T-helper 1 cell treated with Interleukin-12 subunit alpha and Interleukin-12 subunit beta and Interleukin-4 antibody, amounts not matched to agents 30 μg/mL and 1 μg/mL, for 36 hours (primary cell): ENCODE data around the gene HAT1.

Experiments
- H3K27ac Mint-ChIP-seq: one replicate; pipeline ENCODE4 v1.8.0; 2021; ENCODE audit warnings: mild to moderate bottlenecking, mixed read lengths
- H3K27me3 Mint-ChIP-seq: one replicate; pipeline ENCODE4 v1.8.0; 2021; ENCODE audit warnings: low read depth, mixed read lengths
- H3K36me3 Mint-ChIP-seq: one replicate; pipeline ENCODE4 v1.8.0; 2021; ENCODE audit warnings: low read depth, mixed read lengths
- H3K4me1 Mint-ChIP-seq: one replicate; pipeline ENCODE4 v1.8.0; 2021; ENCODE audit warnings: low read depth, mixed read lengths
- H3K4me3 Mint-ChIP-seq: one replicate; pipeline ENCODE4 v1.8.0; 2021; ENCODE audit warnings: mild to moderate bottlenecking, moderate library complexity, mixed read lengths
- H3K9me3 Mint-ChIP-seq: one replicate; pipeline ENCODE4 v1.8.0; 2021; ENCODE audit warnings: mixed read lengths

The HAT1 gene

DNA sequence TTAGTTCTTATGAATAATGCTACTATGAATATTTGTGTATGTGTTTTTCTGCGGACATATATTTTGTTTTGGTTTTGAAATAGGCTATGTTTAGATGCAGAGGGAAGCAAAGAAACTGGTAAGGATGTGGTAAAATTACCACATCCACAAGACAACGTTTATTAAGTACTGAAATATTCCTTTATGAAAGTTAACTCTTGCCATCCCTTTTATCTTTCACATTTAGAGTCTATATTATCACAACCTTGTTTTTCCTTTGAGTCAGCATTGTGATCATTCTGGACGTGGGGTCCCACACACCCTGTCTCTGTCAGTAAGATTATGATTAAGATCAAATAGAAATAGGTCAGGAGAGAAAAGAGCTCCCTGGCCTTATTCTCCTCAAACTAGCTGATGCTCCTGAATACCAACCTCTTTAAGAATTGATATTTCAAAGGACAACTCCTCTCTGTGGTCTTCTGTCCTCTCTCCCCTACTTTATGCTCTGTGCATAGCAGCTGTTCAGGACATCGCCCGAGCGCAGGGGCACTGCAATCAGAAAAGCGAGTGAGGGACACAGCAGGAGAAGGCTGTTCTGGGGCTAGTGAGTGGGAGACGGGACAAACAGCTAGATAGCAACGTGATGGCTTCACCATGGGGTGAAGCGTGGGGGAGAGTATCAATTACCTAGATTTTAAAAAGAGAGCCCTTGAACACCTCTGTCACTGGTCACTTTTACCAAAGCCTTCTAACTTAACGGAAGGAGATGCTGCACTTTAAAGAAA, 89.7 kb downstream of the HAT1 start:
- Mint-ChIP-seq H3K27me3 (peaks cover 8% of the 10 kb centered on the region), H3K4me3 (peak overlapping the region; percentile 11), H3K9me3 (no peaks in the 10 kb centered on the region), H3K36me3 (peaks cover 8% of the 10 kb centered on the region), H3K27ac (peak overlapping the region; percentile 47), H3K4me1 (peaks cover 27% of the 10 kb centered on the region)

DNA sequence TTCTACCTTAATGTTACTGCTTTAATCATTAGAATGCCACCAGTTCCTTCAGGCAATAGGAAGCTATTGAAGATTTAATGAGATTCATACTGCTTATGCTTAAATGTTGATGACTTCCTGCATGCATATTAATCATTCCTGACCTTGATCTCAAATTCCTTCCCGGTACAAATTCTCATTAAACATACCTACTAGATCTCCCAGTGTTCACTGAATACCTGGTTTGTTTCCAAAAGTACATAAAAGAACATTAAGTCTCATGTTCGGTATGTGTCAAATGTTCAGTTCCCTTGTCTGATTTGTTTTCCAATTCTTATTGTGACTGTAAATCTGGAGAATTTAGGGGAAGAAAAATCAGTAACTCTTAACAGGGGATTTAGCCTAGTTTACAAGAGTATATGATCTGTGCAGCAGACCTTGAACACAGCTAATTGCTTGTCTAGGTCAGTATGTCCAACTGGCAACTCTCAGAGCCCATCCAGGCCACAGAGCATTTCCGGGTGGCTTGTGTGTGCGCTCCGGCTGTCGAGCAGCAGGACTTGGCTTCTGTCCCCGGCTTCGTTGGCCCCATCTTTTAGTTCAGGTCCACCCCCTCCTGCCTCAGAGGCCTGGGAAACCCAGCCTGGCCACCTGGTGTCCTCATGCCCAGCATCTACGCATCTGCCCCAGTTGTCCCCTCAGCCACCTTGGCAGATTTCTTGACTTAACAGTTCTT, 90.6 kb downstream of the HAT1 start:
- H3K27ac Mint-ChIP-seq = no peak overlapping the region
- H3K4me3 Mint-ChIP-seq = no peak overlapping the region
- H3K36me3 Mint-ChIP-seq = peaks cover 9% of the 10 kb centered on the region
- peaks cover 8% of the 10 kb centered on the region for H3K27me3 Mint-ChIP-seq
- H3K4me1 Mint-ChIP-seq = peaks cover 27% of the 10 kb centered on the region
- no peaks in the 10 kb centered on the region for H3K9me3 Mint-ChIP-seq

DNA sequence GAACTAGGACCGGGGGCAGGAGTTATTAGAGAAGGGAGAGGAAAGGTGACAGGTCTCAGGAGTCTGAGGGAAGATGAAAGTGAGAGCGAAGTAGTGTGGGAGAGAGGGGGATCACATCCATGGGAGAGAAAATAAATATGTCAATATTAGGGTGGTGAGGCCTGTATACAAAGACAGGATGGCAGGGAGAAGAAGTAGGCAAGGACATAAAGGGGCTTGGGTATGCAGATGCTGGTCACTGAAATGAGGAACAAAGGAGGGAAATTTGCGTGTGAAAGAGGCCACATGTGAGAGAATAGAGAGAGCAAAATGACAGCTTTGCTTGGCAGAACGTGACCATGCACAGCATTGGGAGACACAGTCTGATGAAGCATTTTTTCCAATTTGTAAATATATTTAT, 91.1 kb downstream of the HAT1 start:
- Mint-ChIP-seq H3K9me3 (no peaks in the 10 kb centered on the region), H3K27me3 (peaks cover 8% of the 10 kb centered on the region), H3K36me3 (peaks cover 9% of the 10 kb centered on the region), H3K4me1 (peaks cover 27% of the 10 kb centered on the region), H3K4me3 (no peak overlapping the region), H3K27ac (no peak overlapping the region)

DNA sequence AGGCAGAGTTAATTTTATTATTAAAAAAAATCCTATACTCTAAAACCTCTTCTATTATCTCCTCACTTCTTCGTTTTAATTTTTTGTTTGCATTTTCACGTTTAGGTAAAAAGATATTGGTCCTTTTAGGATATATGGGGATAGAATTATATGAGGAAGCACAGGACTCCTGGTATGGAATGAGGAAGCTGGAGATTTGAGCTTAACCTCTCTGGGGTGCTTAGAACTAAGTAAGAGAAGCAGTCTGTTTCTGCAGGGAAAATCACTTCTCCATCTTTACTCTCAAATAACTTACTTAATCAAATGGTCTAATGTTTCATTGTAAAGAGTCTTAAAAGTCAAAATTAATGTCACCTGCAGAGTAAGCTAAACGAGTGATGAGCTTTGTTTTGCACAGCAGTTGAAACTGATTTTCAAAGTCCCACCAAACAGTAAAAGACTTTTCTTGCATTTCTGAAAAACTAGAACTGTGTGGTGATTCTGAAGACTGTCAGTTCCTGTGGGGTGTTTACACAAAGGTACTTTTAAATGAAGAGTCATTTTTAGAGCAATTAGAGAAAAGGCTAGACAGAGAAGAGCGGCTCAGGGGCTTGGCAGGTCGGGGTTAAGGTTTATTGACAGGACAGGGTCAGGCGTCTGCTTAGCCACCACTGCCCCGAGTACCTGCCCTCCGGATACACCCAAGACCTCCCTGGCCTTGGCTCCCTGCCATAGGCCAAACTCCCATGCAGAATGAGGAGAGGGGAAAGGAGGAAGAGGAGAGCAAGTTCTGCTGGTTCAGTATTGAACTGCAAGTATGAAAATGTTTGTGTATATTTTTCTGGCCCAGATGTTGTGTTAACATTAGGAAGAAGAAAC, 99.0 kb downstream of the HAT1 start:
- peaks cover 5% of the 10 kb centered on the region for H3K36me3 Mint-ChIP-seq
- H3K4me1 Mint-ChIP-seq = peaks cover 5% of the 10 kb centered on the region
- peaks cover 5% of the 10 kb centered on the region for H3K27me3 Mint-ChIP-seq
- no peak overlapping the region for H3K4me3 Mint-ChIP-seq
- no peak overlapping the region for H3K27ac Mint-ChIP-seq
- no peaks in the 10 kb centered on the region for H3K9me3 Mint-ChIP-seq

DNA sequence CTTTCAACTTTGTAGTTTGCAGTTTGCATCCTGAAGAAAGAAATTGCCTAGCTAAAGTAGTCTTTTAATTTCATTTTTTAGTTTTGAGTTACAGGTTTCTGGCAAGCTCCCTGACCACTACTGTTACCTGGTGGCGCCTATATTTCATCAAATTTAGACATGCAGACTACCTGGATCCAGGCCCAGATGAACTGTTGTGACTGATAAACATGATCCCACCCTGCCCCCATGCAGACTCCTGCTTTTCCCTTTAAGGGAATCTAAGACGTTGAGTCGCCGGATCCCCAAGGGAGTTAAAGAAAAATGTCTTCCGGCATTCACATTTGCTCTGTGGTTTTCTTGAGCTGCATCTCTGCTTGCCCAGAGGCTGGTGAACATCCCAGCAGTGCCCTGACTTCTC, 99.7 kb downstream of the HAT1 start:
- Mint-ChIP-seq H3K27me3 (no peaks in the 10 kb centered on the region), H3K27ac (no peak overlapping the region), H3K9me3 (no peaks in the 10 kb centered on the region), H3K36me3 (peaks cover 1% of the 10 kb centered on the region), H3K4me1 (peaks cover 5% of the 10 kb centered on the region), H3K4me3 (no peak overlapping the region)

DNA sequence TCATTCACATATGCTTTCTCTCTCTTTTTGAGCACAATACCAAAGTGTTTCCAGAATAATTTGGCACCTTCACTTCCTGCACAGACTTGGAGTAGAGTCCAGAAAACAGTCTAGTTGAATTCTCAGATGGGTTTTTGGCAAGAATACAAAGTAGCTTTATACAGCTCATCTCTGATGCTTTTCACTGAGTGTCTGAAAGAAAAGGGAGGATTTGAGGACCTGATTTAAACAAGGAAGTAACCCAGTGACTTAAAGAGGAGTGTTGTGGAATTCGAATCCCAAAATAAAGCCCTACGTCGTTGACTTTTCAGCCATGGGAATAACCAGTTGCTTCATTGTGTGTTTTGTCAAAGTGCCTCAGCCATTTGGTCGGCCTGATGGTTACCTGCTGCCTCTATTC, 109.3 kb downstream of the HAT1 start:
- Mint-ChIP-seq H3K4me1 (no peaks in the 10 kb centered on the region), H3K9me3 (no peaks in the 10 kb centered on the region), H3K27me3 (no peaks in the 10 kb centered on the region), H3K27ac (no peak overlapping the region), H3K36me3 (no peaks in the 10 kb centered on the region), H3K4me3 (no peak overlapping the region)
